Vagina (tissue), 2 donors: ENCODE data around the gene LRIT2. TPM values are rescaled to one million over a fixed set of nuclear protein-coding genes. Genes with fewer than 3 reads are reported as not detected.

Experiments used
- DNase-seq, 2 donors: peaks; one replicate each; pipeline ENCODE4 v3.0.0-alpha.2; 2017; ENCODE audit errors: extremely low spot score in 2 of 2
- H3K27ac ChIP-seq: fragments of 200-600 bp; sonication (generic); one replicate; pipeline ENCODE4 v1.5.1; 2019
- H3K27me3 ChIP-seq: fragments of 200-600 bp; sonication (generic); one replicate; pipeline ENCODE4 v1.5.1; 2019
- H3K36me3 ChIP-seq, 2 donors: fragments of 200-600 bp; sonication (generic); one replicate each; pipeline ENCODE4 v1.5.1; 2017 to 2019
- H3K4me1 ChIP-seq: fragments of 200-600 bp; sonication (generic); one replicate; pipeline ENCODE4 v1.5.1; 2019
- H3K4me3 ChIP-seq, 2 donors: fragments of 200-600 bp; sonication (generic); 1 replicate in 1 of 2; 2 replicates in 1 of 2; pipeline ENCODE4 v1.5.1; 2016 to 2019
- H3K9me3 ChIP-seq: fragments of 200-600 bp; sonication (generic); one replicate; pipeline ENCODE4 v1.5.1; 2019
- POLR2A ChIP-seq, 2 donors: fragments of 450-650 bp; IDR thresholded peaks; one replicate each; pipeline ENCODE4 v1.6.1; 2017; ENCODE audit warnings: antibody characterized with exemption in 2 of 2, mild to moderate bottlenecking in 2 of 2, moderate library complexity in 2 of 2
- POLR2AphosphoS5 ChIP-seq, 2 donors: sonication (generic); formaldehyde crosslinking; IDR thresholded peaks; one replicate each; pipeline ENCODE4 v1.9.0; 2017; ENCODE audit warnings: antibody characterized with exemption in 2 of 2, mild to moderate bottlenecking in 2 of 2, low read depth in 1 of 2; ENCODE audit not compliant: insufficient read depth in 1 of 2
- intact Hi-C: fragments of 100-400 bp; cut with DNase I; formaldehyde crosslinking; loops from one replicate; pipeline ENCODE4 v1.15.1; 2023
- total RNA-seq: library from RNA; depleted of rRNA; stranded (reverse); fragments of >200 nt; gene quantifications from one replicate; pipeline ENCODE4 v1.2.3, GENCODE V29; 2016
- TF ChIP-seq, protein P1 (sequence below), 3 experiments: fragments of 450-650 bp in 2 of 3; fragments of 200-600 bp in 1 of 3; sonication (generic) in 1 of 3; IDR thresholded peaks; one replicate each; pipeline ENCODE4 v1.5.1; 2017 to 2019; ENCODE audit warnings: antibody characterized with exemption in 3 of 3, mild to moderate bottlenecking in 2 of 3, moderate library complexity in 2 of 3

LRIT2 gene
- total RNA-seq, 1 donor from 2014 or later: not detected

GRCh38 chr10:84179059-84179710 lies 46.2 kb downstream of the LRIT2 start:
- intact Hi-C loops: no loop called here
- no peak overlapping the region for H3K4me3 ChIP-seq
- no peak overlapping the region for H3K27ac ChIP-seq
- no peaks in the 10 kb centered on the region for H3K27me3 ChIP-seq
- DNase-seq: no peak
- H3K9me3 ChIP-seq: no peaks in the 10 kb centered on the region
- no peaks in the 10 kb centered on the region for H3K36me3 ChIP-seq
- TF ChIP-seq POLR2AphosphoS5 (IDR thresholded peaks at IDR 0.05; ENCODE audit: insufficient read depth in 1 of 2, low read depth in 1 of 2): peak; percentile 41 to 47
- TF ChIP-seq, protein P1, sequence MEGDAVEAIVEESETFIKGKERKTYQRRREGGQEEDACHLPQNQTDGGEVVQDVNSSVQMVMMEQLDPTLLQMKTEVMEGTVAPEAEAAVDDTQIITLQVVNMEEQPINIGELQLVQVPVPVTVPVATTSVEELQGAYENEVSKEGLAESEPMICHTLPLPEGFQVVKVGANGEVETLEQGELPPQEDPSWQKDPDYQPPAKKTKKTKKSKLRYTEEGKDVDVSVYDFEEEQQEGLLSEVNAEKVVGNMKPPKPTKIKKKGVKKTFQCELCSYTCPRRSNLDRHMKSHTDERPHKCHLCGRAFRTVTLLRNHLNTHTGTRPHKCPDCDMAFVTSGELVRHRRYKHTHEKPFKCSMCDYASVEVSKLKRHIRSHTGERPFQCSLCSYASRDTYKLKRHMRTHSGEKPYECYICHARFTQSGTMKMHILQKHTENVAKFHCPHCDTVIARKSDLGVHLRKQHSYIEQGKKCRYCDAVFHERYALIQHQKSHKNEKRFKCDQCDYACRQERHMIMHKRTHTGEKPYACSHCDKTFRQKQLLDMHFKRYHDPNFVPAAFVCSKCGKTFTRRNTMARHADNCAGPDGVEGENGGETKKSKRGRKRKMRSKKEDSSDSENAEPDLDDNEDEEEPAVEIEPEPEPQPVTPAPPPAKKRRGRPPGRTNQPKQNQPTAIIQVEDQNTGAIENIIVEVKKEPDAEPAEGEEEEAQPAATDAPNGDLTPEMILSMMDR (IDR thresholded peaks at IDR 0.05): no peak
- H3K4me1 ChIP-seq: peaks cover 20% of the 10 kb centered on the region

DNA sequence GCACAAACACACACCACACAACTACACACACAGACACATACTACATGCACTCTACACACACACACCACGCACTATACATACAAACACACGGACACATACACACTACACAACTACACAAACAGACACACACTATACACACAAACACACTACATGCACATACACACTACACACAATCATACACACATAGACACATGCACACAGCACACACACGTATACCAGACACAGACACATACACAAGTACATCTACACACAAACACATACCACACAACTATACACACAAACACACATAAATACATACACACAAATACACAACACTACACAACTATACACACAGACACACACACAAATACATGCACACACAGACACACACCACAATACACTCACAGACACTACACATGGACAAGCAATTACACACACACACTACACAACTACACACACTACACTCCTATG lies 47.2 kb downstream of the LRIT2 start:
- TF ChIP-seq POLR2AphosphoS5 (IDR thresholded peaks at IDR 0.05; ENCODE audit: insufficient read depth in 1 of 2, low read depth in 1 of 2): no peak
- TF ChIP-seq, protein P1 (IDR thresholded peaks at IDR 0.05): no peak
- no peak for TF ChIP-seq POLR2A (IDR thresholded peaks at IDR 0.05)
- H3K27me3 ChIP-seq: no peaks in the 10 kb centered on the region
- no peaks in the 10 kb centered on the region for H3K9me3 ChIP-seq
- peak in 1 of 2 donors; percentile 49 for DNase-seq
- H3K27ac ChIP-seq: peak overlapping the region; percentile 21
- no peak overlapping the region for H3K4me3 ChIP-seq
- H3K36me3 ChIP-seq: no peaks in the 10 kb centered on the region
- intact Hi-C loops: no loop called here
- peaks cover 20% of the 10 kb centered on the region for H3K4me1 ChIP-seq

- no peak overlapping the region for H3K4me3 ChIP-seq
- peak overlapping the region; percentile 21 for H3K27ac ChIP-seq
- no peaks in the 10 kb centered on the region for H3K9me3 ChIP-seq
- intact Hi-C loops: no loop called here
- TF ChIP-seq, protein P1 (IDR thresholded peaks at IDR 0.05): no peak
- no peak for TF ChIP-seq POLR2AphosphoS5 (IDR thresholded peaks at IDR 0.05; ENCODE audit: insufficient read depth in 1 of 2, low read depth in 1 of 2)
- no peak for TF ChIP-seq POLR2A (IDR thresholded peaks at IDR 0.05)
- H3K27me3 ChIP-seq: no peaks in the 10 kb centered on the region
- peaks cover 21% of the 10 kb centered on the region for H3K4me1 ChIP-seq
- H3K36me3 ChIP-seq: no peaks in the 10 kb centered on the region
- DNase-seq: peak in 1 of 2 donors; percentile 70
Observed at GRCh38 chr10:84177541-84178141, 47.7 kb downstream of the LRIT2 start.

DNA sequence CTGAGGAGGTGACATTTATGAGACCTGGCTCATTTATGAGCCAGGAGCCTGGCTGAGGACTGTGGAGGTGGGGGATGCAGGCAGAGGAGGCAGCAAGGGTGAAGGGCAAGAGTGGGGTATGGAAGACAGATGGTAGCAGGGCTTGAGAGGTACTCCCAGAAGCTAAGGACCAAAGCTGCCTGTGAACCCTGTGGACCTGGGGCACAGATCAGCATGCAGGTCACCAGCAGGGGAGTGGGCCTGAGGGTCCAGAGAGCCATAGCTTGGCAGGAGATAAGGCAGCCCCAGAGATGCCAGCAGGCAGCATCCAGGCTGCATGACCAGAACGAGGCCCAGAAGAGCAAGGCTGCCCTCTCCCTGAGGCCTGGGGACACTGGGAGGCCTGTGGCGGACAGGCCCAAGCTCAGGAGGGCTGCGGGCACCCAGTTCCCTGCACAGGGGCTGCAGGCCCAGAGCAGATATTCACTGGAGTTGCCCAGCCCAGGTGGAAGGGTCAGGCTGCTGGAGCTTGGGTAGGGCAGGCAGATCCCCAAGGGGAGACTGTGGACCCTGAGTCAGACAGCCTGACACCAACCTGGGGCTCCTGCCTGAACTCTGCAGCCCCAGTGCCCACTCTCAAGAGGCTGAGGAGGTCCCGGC lies 48.4 kb downstream of the LRIT2 start:
- peak in 1 of 2 donors; percentile 80 for DNase-seq
- no peaks in the 10 kb centered on the region for H3K27me3 ChIP-seq
- H3K9me3 ChIP-seq: no peaks in the 10 kb centered on the region
- H3K27ac ChIP-seq: peak overlapping the region; percentile 21
- peaks cover 24% of the 10 kb centered on the region for H3K4me1 ChIP-seq
- TF ChIP-seq, protein P1 (IDR thresholded peaks at IDR 0.05): no peak
- TF ChIP-seq POLR2A (IDR thresholded peaks at IDR 0.05): no peak
- no peak for TF ChIP-seq POLR2AphosphoS5 (IDR thresholded peaks at IDR 0.05; ENCODE audit: insufficient read depth in 1 of 2, low read depth in 1 of 2)
- intact Hi-C loops: no loop called here
- H3K36me3 ChIP-seq: no peaks in the 10 kb centered on the region
- no peak overlapping the region for H3K4me3 ChIP-seq
